ENCODE measurements around the gene MDFI.

MDFI gene

DNA sequence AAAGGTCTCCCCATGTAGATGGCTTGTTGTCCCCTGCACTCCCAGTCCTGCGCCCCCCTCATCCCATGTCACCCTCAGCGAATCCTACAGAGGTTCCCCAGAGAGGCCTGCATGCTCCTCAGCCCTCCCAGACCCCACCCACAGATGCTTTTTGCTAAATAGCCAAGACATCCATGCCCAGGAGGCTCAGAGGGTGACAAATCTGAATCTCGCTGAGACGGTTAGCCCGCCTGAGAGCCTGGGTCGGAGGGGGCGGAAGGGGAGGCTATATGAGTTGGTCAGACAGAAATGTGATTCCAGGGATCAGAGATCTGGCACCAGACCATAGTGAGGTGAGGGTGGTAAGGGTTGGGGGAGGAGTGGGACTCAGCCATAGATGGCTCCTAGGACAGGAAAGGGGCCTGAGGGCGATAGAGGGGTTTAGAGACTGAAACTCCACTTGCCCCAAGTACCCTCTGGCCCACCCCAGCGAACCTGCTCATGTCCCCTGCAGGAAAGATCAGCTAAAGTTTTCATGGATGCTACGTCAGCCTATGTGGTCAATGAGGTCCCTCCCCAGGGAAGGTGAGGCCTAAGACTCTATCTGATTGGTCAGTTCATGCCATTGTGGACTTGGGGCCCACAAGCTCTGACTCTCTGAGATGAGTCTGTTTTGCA, 63.9 kb downstream of the MDFI start:
- TF ChIP-seq, protein P1, sequence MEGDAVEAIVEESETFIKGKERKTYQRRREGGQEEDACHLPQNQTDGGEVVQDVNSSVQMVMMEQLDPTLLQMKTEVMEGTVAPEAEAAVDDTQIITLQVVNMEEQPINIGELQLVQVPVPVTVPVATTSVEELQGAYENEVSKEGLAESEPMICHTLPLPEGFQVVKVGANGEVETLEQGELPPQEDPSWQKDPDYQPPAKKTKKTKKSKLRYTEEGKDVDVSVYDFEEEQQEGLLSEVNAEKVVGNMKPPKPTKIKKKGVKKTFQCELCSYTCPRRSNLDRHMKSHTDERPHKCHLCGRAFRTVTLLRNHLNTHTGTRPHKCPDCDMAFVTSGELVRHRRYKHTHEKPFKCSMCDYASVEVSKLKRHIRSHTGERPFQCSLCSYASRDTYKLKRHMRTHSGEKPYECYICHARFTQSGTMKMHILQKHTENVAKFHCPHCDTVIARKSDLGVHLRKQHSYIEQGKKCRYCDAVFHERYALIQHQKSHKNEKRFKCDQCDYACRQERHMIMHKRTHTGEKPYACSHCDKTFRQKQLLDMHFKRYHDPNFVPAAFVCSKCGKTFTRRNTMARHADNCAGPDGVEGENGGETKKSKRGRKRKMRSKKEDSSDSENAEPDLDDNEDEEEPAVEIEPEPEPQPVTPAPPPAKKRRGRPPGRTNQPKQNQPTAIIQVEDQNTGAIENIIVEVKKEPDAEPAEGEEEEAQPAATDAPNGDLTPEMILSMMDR (IDR thresholded peaks at IDR 0.05; ENCODE audit: control extremely low read depth, extremely low read depth, low read depth, missing control alignments): no peak
- no peak for DNase-seq (ENCODE audit: extremely low spot score)
- CTCF ChIA-PET: interaction anchor here (1.0 to 12.2 kb wide), 5 partner anchors 8 to 29 kb away, joined by 3 to 264 read pairs (median 4); partner anchors contain the start of gene TFEB
- POLR2A ChIA-PET: no interaction called here

DNA sequence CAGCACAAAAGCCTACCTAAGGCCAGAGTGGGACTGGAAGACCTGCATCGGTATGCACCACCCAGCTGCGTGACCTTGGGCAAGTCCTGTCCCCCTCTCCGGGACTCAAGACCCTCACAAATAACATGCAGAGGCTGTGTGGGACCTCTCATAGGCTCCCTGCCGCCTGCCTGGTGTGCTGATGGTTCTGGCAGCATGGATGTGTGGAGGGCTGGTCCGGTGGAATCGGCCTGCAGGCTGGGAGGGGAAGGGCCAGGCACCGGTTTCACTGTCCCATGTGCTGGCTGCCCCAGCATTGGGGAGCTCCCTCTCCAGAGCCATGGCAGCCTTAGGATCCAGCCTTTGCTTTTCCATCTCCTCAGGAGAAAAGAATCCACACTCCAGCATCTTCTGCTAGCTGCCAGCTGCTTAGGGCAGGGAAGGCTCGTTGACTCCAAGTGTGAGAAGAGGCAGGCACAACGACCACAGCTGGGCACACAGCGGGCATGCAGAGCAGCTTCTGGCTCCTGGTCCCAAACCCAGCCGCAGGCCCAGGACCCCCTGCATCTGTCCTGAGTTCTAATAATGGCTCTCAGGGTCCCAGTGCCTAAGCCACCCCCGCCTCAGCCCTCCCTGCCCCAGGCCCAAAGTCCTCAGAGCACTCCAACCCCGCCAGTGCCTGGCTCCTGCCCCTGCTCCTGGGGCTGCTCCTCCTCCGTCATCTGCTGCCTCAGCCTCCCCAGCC, 64.7 kb downstream of the MDFI start:
- TF ChIP-seq, protein P1 (IDR thresholded peaks at IDR 0.05; ENCODE audit: control extremely low read depth, extremely low read depth, low read depth, missing control alignments): no peak
- ChIA-PET CTCF (interaction anchor here (1.0 to 12.2 kb wide), 6 partner anchors 9 to 73 kb away, joined by 3 to 264 read pairs (median 10); partner anchors contain the start of gene TFEB), POLR2A (no interaction called here)

More for the DNA sequence above, 64.7 kb downstream of the MDFI start:
- DNase-seq (ENCODE audit: extremely low spot score): no peak
